GM21786 (cell line): ENCODE data around the gene XAGE2.

Source experiments
- ATAC-seq: cut with Tn5 transposase; IDR thresholded peaks from one replicate; pipeline ENCODE4 v1.9.1; 2021; ENCODE audit not compliant: unreplicated experiment

The XAGE2 gene

GRCh38 chrX:52424656-52425055 is 55.8 kb downstream of the XAGE2 start:
- no peak for ATAC-seq
